GM12891 (cell line): ENCODE results near the gene TBCA.

Experiments used
- PAX5 ChIP-seq: IDR thresholded peaks from 2 replicates; pipeline ENCODE4 v1.6.1; 2011; ENCODE audit warnings: low read length, moderate library complexity, mild to moderate bottlenecking; ENCODE audit not compliant: insufficient read depth, severe bottlenecking
- POLR2A ChIP-seq: IDR thresholded peaks from 2 replicates; pipeline ENCODE4 v1.6.1; 2011; ENCODE audit warnings: low read depth, low read length, control low read depth
- POLR2AphosphoS5 ChIP-seq: IDR thresholded peaks from 2 replicates; pipeline ENCODE4 v1.6.1; 2011; ENCODE audit warnings: low read depth, low read length, control low read depth
- POU2F2 ChIP-seq: IDR thresholded peaks from 2 replicates; pipeline ENCODE4 v1.6.1; 2011; ENCODE audit warnings: low read depth, mild to moderate bottlenecking, control low read depth, low read length, moderate library complexity
- SPI1 ChIP-seq: IDR thresholded peaks from 2 replicates; pipeline ENCODE4 v1.6.1; 2011; ENCODE audit warnings: low read depth, low read length, control low read depth
- TAF1 ChIP-seq: IDR thresholded peaks from 2 replicates; pipeline ENCODE4 v1.6.1; 2011; ENCODE audit warnings: low read depth, low read length, control low read depth

- TF ChIP-seq POLR2AphosphoS5 (no peak), TAF1 (no peak), POLR2A (no peak), SPI1 (no peak), PAX5 (no peak), POU2F2 (no peak)
Observed at GRCh38 chr5:77641963-77642737, 134.0 kb downstream of the TBCA start.
